NCI-H526 treated with DMSO at 0.1 percent for 48 hours (cell line): ENCODE results near the gene SERTAD2.

ENCODE experiments used
- DNase-seq: peaks from one replicate; lab custom pipeline; 2025; lab: John Stamatoyannopoulos, UW

The SERTAD2 gene

DNA sequence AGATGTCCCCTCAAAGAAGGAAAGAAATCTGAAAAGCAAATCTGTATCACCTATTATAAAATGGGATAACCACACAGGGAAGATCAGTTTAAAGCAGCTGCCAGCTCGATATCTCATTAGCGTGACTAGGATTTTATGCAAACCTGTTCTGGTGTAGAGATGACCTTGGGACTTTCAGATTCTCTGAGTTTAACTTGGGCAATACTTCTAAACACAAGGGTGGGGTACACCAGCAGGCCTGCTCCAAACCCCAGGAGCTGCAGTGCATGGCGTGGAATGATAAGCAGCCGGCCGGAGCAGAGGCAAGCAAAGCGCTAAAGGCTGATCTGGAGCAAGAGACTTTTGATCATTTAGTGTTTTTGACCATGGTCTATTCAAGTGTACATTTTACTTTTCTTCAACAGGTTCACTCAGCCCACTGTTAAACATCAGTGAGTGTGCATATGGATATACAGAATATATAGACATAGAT is 4.7 kb downstream of the SERTAD2 start:
- DNase-seq, result peak; percentile 68

DNA sequence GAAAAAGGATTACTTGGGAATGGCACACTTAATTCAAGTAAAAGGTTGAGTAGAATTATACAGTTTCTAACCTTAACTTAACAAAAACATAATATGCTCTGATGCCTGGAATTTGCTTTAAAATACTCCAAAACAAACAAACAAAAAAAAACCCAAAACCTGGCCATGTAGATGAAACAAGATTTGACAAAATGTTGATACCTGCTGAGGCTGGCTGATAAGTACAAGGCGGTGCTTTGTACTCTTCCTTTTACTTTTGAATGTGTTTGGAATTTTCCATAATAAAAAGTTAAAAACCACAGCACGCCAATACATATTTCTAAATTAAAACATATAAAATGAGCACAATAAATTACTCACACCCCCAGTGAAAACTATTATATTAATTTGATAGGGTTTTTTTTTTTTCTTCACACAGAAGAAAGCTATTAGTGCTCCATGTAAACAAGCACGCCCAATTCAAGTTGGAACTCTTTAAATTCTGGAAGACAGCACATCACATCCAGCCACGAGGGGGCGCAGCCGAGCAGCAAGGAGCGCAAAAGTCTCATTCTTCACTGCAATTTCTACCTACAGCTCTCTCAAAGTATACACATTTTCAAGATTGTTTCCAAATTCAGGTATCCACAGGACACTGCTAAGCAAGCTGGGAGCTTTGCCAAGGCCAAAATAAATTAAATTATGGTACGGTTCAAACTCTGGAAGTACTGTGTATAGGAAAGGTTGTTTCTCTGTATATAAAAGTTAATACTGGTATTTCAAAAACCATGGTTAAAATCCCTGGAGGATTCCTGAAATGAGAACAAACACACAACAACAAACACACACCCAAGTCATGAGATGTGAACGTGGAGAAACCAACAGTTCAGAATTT is 7.5 kb downstream of the SERTAD2 start:
- DNase-seq, result peak; percentile 69

DNA sequence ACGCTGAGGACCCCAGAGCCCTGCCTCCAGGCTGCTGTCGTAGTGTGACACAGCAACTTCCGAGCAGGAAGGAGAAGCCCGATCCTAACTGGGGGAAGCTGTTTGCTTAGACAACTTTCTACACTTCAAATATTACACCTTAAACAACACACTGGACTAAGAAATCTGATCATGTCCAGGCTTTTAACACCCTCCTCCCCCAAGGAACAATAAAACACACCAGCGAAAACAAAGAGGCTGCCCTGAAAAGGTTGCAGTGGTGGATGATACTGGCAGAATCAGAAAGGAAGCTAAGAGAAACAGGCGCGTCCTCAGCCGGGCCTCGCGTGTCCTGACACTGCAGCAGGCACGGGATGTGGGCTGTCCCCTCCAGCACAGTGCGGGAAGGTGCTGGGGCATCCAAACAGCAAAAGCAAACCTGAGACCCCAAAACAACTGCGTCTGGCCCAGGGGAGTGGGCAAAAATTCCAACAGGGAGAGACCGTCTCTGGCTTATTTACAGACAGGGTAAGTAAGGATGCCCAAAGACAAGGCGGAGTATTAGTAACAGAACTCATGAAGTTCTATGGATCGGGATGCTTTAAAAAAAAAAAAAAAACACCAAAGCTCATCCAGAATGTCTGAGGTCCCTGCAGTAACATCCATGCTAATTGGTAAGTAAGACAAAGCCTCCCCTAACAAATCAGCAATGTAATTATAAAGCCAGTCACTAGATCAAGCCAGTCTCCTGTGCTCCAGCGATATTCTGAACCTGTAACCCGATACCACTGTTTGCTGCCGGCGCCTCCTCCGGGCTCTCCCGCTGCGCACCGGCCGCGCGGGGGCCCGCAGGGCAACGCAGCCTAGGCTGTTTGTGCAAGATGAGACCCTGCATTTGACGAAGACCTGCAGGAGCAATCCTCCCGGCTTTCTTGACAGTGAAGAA is 9.0 kb downstream of the SERTAD2 start:
- peak; percentile 94 for DNase-seq

DNA sequence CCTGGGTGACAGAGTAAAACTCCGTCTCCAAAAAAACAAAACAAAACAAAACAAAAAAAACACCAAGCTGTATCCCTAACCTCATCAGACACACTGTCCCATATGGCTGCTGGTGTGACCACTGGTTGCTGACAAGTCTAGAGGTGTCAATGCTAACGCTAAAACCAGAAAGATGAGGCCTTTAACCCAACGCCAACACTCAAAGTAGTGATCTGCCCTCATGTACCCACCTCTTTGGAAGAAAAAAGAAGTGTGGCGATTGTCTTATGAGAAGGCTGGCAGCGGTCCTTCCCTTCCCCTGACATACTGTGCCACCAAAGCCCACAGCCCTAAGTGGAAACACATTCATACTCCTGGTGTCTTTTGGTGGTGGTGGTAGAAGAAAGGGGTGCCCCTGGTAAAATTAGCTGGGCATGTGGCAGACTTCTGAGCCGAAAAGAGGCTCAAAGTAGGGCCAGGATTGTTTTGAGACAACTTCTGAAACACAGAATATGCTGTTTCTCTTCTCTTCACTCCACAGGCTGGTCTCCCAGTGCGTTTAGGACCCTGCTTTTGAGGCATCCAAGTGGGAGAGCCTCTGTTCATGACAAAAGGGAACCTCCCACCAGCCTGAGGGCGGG is 9.8 kb downstream of the SERTAD2 start:
- DNase-seq, result no peak

DNA sequence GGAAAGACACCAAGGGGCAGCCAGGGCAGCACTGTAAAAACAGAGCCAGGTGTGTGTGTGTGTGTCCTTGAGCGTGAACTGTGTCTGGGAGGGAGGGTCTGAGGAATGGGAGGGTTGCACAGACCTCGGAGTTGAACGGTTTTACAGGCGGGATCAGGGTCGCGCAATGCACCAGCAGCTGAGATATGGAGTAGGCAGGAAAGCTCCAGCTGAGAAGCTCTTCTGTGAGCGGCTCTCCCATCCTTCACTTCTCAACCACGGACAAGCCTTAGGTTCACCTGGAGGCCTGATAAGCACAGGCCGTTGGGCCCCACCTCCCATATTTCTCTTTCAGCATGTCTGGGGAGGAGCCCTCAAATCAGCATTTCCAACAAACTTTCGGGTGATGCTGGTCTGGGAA is 12.1 kb downstream of the SERTAD2 start:
- DNase-seq, result no peak

DNA sequence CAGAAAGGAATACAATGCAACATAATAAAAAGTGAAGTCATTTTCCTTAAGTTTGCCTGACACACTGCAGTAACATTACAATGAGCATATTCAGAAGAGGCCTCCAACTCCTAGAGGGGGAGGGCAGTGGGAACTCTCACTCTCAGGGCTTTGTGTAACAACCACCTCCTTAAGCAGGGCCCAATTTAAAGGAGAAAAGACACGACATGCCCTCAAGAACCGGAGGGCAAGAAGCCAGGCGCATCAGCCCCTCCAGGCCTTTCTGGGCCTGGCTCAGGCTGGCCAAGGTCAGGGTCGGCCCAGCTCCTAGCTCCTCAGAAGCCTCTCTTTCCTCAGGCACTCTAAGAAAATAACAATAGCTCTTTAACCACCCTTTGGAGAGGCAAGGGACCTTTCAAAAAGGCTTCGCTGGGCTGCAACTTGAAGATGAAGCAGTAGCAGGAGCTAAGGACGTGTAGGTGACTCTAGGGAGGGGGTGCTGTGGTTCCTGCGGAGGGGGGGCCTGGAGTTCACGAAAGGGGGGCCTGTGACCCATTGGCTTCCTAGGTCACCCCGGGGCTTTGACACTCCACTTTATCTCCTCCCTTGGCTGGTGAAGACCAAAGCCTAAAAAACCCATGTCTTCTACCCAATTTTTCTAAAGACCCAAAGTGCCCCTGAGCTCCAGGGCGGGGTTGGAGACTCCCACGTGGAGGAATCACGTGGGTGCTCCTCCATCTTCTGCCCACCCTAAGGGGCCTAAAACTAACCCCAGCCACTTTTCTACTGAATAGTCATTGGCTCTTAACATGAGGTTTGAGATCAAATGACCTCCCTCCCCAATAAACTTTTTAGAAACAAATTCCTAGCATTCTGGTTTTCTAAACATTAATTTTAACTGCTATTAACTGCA is 13.3 kb downstream of the SERTAD2 start:
- DNase-seq, result no peak

DNA sequence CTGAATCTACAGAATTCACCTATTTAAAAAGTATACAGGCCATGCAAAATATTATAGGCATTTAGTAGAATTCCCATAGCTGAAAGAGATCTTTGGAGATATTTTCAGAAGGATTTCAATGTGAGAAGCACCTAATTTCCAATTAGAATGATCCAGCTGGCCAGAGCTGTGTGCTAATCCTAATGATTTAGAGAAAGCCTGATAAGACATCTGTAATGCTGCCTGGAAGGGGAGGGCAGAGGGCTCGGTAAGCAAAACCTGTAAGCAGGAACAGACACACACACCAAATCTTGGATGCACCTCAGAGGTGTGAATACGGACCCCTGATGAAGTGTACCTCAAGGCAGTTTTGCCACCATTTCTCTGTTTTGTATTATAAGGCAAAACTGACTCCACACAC is 14.0 kb downstream of the SERTAD2 start:
- no peak for DNase-seq

DNA sequence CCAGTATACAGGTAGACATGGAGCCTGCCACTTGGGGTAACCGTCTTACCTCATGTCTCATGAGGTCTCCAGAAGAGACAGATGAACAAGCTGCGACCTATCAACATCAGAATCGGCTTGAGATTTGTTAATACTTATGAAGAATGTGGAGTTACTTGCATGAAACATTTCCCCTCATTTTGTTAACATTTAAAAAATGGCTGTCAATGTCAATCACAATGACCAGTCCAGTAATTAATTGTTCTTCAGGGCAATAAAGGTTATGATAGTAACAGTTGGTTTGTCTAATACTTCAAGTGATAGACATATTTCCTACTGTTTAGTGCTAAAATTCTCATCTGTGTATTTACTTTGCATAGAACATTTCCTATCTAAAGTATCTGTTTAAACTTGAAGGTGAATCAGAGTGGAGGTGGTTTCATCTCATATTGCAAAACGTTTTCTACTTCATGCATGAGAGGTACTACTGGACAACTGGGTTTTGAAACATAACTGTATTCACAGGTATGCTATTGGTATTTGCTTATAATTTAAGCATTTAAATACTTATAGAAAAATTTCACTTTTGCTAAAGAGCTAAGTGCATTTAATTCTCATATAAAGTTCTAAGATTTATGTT is 15.1 kb downstream of the SERTAD2 start:
- no peak for DNase-seq

DNA sequence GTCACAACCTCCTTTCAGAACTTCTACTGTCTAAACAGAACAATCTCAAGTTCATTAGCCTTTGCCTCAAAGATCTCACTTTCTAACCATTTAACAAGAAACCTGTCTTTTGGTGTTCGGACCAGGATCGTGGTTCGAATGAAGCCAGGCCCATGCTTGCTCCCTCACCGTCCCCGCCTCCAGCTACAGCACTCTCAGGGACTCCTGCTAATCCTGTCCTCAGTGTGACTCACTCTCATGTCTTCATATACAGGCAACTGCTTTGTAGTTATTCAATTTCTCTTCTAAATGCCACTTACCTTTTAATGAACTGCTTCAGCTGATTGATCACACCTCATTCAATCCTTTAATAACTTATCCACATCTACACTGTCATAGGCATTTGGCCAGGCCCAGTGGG is 15.8 kb downstream of the SERTAD2 start:
- no peak for DNase-seq

DNA sequence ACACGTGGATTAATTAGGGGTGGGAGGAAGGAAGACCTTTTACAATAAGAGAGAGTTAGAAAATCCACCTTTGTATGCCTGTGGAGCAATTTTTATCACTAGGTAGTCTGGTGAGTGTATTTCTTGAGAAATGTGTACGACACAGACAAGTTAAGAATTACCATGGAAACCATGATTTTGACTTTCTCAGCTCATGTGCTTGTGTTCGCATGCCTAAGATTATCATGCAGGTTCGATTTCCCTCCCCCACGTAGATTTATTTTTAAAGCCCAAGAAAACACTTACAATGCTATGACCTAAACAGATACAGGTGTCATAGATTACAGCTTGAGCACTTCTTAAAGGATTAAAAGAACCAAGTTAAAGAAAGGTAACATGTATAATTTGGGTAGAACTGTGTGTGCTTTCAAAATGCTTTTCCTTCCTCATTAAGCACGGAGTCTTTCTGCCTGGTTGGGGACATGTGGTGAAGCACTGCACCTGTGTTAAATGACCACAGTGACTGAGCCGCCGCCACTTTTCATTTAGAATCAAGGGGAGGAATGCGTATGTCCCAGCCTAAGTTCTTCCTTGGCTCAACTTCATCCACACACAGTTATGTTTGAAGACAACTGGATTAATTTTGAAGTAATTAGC is 16.6 kb downstream of the SERTAD2 start:
- DNase-seq, result no peak

DNA sequence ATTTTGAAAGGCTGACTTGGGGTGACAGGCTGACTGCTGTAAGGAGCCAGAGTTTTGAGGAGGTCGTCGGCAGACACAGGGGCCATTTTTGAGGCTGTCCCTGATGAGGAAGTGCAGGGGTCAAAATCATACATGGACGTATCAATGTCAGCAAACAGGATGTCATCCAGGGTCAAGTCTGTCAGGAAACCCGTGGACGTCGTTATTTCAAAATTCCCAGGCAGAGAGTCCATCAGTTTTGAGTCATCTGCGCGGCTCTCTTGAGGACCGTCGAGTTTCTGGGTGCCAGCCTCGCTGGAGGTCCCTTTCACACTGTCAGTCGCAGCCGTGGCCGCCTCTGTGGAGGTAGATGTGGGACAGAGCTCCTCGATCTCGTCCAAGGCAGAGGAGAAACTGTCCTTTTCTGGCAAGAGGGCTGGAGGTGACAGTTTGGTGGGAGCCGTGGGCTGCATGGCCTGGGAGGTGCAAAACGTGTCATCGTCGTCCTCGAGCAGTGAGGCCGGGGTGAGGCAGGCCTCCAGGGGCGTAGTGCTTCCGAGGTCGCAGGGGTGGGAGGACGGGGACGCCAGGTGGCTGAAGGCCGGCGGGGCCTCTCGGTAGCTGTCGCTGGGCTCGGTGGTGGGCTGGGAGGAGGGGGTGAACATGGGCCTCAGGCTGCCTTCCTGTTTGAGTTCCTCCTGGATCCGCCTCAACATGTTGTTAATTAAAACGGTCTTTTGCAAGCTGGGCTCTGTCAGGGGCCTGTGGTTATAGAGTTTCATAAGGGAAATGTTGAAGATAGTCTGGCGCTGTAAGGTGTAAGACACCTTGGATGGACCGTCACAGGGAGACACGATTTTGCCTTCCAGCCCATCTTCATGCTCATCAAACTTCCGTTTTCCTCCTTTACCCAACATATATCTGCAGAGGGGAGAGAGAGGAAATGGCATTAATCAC is 17.5 kb downstream of the SERTAD2 start:
- no peak for DNase-seq

DNA sequence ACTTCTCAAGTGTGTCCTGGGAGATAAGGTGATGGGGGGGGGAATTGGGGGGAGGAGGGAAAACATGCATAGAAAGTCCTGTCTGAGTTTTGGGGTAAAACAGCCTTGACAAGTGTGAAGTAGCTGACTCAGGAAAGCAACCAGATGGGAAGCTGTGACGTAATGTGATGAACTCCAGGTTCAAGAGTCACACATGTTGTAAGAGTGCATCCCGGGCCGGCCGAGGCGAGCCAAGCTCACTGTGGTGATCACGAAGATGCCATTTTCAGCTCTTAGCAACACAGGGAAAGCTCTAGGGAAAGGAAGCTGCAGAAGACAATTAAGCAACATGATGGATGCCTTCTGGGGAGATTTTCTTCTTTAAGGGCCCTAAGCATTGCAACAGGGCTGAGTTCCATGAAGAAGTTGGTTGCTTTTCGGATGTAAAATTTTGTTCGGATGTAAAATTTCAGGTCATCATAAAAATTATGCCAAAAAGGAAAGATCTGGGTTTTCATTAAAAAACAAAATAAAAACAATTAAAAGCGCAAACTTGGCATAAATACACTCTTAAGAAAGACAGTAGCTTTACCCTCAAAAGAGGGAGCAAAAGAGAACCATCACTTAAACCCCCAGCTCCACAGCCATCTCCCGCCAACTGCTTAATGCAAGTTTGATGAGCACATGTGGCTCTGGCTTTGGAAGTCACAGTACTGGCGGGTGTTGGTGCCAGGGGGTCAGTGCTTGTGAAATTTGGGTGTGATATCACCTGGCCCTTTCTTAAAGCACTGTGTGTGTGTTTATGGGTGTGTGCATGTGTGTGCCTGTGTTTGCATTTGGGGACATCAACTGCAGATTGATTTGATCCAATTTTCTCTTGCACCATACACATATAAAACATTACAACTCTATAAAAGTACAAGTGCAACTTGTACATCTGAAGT is 19.1 kb downstream of the SERTAD2 start:
- no peak for DNase-seq

DNA sequence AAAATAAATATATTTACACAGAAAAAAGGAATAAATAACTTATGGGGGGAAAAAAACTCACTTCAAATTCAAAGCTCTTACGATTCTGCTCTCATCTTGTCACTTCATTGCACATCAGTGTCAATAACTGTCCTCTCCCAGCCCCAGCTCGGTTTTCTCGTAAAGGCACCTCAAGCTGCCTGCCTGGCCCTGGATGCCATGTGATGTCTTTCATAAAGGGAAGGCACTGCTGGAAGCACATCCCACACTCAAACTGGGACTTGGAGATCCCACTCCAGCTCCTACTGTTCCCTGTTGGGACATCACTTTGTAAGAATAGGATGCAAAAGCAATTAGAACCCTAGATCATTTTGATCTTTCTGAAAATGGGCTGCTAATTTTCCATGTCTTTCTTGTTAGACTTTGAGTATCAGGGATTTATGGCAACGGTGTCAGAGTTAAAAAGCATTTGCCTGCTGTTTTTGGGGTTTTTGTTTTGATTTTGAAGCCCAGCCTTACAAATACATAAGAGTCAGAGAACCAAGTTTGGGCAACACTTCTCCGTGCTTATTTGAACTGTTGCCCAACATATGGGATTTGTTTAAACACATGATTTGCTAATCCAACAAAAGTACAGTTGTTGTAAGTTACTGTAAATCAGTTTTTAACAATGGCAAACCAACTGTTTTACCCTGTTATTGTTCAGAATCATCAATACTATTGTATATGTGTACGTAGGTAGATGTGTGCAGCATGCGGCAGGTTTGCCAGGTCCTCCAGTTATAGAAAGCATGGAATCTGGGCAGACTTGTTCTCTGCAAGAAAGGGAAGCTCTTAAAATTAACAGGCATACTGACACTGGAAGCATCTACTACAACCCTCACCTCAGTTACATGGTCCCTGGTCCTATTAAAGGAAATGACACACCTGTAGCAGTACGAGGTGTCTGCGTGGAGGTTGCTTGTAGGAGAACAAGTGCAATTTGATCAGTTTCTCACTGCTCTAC is 20.6 kb downstream of the SERTAD2 start:
- no peak for DNase-seq

DNA sequence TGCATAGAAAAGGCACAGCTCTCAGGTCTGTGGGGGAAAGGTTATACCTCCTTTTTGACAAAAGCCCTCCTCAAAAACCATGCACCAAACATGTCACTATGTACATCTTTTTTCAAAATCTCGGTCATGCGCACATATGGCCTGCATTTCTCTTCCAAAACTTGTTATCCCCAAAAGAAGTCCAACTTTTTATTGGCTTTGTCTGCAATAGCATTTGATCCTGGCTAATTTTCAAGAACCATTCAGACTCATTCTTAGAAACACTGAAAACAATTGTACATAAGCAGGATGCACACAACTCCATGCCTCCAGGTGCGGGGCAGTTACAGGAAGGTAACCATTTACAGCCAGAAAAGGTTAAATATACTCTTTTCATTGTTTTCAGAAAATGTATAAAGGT is 21.9 kb downstream of the SERTAD2 start:
- no peak for DNase-seq

DNA sequence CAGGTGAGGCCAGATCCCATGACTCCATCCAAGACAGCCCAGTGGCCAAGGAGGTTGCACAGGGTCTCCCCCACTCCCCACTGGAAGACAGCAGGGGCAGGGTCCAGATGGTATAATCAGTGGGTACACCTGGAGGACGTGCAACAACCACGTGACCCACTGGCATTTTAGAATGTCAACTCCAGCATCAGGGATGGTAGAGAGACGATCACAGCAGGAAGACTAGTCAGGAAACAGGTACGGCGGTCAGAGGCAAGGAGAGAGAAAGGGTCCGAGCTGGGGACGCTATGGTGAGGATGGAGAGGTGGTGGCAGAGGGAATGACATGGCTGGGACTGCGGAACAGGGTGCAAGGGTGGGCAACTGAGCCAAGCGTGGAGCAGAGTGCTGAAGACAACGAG is 23.0 kb downstream of the SERTAD2 start:
- no peak for DNase-seq

DNA sequence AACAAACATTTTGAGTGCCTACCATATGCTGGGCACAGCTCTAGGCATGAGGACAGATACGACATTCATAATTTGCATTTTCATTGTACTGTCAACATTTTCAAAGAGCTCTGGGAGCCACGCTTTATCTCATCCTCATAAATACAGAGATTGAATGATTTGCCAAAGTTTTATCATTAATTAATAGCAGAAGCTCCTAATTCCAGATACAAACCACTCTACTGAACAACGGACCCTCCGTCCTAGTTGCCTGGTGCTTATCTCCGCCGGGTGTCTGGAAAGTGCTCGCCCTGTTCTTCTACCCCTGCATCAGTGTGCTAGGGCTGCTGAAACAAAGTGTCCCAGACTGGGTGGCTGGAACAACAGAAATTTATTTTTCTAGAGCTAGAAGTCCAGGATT is 23.8 kb downstream of the SERTAD2 start:
- no peak for DNase-seq

DNA sequence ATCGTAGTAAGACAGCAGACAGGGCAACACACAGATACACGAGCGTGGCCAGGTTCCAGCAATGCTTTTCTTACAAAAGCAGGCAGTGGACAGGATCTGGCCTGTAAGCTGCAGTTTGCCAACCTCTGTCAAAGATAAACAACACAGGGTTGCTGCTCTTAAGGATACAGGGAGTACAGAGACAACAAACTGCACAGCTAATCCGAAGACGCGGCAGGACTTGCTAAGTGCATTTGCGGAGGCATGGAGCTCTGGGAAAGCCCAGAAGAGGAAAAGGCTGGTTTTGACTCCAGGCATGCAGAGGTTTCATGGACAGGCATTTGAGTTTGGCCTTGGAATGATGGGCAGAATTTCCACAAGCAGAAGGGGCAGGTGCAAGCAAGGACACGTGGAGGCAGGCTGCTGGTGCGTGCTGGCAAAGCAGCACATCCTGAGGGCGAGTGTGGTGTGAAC is 24.4 kb downstream of the SERTAD2 start:
- DNase-seq, result no peak
